GM18858 (cell line): Measurements from ENCODE around the gene RAC3.

ENCODE experiments used
- ATAC-seq: cut with Tn5 transposase; IDR thresholded peaks from one replicate; pipeline ENCODE4 v1.9.1; 2021; ENCODE audit not compliant: unreplicated experiment

The RAC3 gene

GRCh38 chr17:82011617-82012187 lies 19.8 kb upstream of the RAC3 start:
- ATAC-seq: no peak

GRCh38 chr17:82012261-82012639 lies 19.2 kb upstream of the RAC3 start:
- ATAC-seq: no peak

DNA sequence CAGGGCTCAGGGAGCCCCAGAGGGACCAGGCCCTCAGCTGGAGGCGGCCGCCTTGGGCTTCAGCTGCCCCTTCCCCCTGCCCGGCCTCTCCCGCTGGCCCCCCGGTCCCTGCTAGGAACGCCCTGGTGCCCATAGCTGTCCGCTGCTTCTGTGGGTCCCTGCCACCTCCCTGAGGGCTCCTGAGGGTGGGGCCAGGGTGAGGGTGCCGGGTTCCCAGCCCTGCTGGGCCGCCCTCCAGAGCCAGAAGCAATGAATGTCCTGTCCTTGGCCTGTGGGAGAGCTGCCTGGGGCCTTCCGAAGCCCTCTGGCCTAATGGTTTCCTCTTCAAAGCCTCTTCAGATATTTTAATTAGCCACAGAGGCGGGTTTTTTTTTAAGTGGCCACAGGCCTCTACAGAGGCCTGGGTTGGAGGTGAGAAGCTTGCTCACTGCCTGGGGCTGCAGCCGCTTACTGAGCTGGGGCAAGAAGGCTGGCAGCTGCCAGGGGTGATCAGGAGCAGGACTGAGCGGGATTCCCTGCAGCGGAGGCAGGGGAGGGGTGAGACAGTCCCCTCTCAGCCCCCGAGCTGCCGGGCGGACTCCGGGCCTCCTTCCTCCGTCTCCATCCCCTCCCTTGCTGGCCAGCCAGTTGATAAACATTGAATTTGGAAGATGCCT lies 18.7 kb upstream of the RAC3 start:
- ATAC-seq: no peak

GRCh38 chr17:82013341-82013740 lies 18.1 kb upstream of the RAC3 start:
- ATAC-seq: no peak

- ATAC-seq: no peak
These were observed 17.6 kb upstream of the RAC3 start for GRCh38 chr17:82013772-82014321.

DNA sequence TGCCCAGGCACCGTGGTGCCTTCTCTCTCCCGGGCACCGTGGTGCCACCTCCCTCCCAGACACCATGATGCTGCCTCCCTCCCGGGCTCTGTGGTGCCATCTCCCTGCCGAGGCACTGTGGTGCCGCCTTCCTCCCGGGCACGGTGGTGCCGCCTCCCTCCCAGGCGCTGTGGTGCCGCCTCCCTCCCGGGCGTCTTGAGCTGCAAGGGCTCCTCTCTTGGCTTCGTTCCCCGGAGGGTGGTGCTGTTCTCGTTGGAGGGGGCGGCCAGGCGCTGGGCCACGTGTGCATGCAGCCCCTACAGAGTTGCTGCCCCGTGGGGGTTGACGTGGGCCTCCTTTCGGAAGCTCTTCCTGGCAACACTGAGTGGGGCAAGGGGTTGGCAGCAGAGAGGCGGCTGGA lies 17.0 kb upstream of the RAC3 start:
- ATAC-seq: no peak

- ATAC-seq: no peak
These were observed 16.5 kb upstream of the RAC3 start for GRCh38 chr17:82014971-82015310.

- no peak for ATAC-seq
These were observed 16.0 kb upstream of the RAC3 start for GRCh38 chr17:82015311-82015971.

DNA sequence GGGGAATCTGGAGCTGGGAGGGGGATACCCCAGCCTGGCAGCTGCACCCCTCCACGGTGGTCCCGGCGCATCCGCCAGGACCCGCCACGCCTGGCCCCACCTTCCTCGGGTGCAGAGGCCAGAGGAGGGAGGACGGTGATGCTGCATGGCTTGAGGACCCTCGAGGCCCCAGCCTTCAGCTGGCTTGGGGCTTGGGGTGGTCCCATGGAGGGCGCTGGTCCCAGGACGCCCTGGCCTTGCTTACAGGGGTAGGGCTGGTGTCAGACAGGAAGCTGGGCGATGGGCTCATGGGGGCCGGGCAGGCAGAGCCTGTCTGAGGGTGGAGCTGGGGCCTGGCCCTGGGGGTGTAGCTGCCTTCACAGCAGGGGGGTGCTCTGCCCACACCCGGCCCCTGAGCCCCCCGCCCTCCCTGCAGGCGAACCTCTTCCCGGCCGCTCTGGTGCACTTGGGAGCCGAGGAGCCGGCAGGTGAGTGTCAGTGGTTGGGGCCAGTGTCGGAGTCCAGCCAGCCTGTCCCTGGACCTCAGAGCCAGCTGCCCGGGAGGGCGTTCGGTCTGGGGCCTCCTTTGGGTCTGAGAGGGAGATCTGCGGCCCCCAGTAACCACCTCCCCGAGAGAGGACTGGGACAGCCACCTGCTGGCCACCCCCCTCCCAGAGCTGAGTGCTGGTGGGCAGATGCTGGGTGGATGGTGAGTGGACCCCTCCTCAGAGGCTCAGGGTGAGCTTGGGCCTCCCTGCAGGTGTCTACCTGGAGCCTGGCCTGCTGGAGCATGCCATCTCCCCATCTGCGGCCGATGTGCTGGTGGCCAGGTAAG lies 15.2 kb upstream of the RAC3 start:
- no peak for ATAC-seq

GRCh38 chr17:82016875-82017459 lies 14.5 kb upstream of the RAC3 start:
- ATAC-seq: no peak

DNA sequence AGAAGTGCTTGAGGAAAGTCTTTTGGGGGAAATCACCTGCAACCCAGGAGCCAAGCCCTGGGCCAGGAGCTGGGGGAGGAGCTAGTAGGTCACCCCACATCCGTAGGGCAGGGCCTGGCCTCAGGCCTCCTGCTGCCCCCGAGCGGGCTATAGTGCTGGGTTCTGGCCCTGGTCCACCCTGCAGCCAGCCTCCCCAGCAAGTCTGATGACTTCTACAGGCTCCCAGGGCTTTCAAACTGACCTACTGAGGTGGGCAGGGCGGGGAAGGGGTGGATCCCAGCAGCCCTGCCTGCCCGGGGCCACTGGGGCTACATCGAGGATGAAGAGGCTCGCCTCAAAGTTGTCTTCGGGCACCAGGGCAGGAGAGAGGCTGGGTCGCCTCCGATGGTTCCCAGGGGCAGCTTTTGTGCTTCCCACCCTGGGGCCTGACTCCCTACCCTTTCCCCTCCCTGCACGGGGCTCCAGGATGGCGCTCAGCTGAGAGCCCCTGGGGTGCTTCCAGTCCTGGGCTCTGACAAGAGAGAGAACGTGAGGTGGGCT lies 13.8 kb upstream of the RAC3 start:
- no peak for ATAC-seq

DNA sequence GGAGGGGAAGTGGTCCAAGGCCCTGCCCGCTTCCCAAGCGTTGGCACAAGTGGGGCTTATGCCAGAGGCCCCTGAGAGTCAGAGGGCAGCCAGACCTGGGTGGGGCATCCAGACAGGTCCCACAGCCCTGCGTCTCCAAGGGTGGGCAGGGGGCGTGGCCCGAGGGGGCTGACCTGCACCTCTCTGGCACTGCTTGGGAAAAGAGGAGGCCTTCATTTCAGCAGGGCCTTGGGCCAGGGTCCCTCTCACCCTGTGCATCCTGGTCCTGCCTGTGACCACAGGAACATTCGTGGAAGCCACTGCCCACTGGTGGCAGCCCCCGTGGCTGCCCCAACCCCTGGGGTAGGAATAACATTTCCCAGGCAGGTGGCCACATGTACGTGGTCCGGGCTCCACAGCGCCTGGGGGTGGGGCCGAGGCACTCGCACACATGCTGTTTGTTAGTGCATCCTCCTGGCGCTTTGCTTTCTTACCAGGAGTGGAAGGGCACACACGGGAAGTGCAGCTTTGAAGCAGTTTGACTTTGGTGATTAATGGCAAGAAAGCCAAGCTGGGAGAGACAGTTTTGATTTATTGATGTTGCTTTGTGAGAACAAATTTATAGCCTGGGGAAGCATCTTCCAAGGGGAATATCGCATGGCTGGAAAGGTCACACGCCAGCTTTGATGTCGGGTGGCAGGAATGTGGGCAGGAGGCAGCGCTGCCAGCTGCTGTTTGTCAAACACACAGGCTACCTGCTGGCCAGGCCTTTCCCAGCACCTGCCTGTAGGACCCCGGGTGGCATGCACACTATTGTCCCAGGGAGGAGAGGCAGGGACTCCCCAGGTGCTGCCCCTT lies 13.1 kb upstream of the RAC3 start:
- ATAC-seq: no peak

- no peak for ATAC-seq
These were observed 12.3 kb upstream of the RAC3 start for GRCh38 chr17:82018989-82019689.

DNA sequence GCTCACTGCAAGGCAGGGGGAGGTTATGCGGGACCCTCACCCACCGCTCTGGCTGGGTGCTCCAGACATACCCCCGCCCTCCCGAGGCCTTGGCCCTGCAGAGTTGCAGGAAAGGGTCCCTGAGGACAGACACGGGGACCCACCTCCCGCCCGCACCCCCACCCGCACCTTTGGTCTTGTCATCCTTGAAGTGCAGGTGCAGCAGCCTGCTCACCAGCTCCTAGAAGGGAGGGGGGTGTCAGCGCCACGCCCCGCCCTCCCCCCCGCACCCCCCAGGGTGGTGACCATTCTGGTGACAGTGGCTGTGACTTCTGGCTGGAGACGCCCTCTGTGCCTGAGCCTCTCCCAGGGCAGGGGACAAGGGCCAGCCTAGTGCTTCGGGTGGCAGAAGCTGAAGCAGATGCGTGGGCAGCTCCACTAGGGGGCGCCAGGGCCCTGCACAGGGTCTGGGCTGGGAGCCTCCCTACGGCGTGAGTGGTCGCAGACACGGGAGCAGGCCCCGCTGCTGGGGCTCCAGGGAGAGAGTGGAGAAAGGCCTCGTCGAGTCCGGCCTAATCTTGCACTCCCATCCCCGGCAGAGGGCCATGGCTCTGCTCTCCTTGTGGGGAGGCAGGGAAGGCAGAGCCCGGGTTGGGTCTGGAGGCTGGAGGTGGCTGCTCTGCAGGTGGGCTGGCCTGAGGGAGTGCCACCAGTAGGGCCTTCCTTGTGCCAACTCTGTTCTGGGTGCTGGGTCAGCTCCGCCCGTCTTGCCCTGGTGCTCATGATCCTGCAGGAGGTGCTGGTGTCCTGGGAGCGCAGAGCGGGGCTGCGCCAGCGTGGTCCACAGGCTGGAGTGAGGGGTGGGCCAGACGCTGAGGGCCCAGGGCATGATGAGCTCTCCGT lies 11.5 kb upstream of the RAC3 start:
- ATAC-seq: no peak

DNA sequence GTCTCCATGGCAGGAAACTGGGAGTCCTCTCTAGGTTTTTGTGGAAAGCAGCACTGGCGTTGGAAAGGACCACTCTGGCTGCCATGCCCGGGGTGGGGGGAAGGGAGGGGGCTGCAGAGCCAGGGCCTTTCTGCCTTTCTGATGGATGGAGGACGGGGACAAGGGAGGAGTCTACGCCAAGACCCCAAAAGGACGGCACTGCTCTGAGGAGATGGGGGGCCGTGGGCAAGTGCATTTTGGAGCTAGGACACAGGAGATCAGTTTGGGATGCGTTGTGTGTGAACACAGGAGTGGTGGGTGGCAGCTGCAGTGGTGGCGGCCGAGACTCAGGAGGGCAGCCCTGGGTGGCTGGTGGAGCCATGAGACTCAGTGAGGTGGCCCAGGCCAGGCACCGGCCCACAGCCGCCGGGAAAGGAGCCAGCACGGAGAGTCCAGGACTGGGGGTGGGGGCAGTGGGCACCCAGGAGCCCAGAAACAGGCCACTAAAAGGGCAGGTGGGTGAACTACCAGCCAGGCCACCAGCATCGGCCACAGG lies 10.8 kb upstream of the RAC3 start:
- no peak for ATAC-seq

- no peak for ATAC-seq
These were observed 10.2 kb upstream of the RAC3 start for GRCh38 chr17:82021107-82021899.

GRCh38 chr17:82021900-82022309 lies 9.6 kb upstream of the RAC3 start:
- no peak for ATAC-seq
